Neural progenitor cell (in vitro differentiated cells): ENCODE measurements around the gene ESYT2. TPM values are rescaled to one million over a fixed set of nuclear protein-coding genes. Genes with fewer than 3 reads are reported as not detected.

Experiments used
- DNase-seq: peaks from one replicate; pipeline ENCODE4 v3.0.0-alpha.2; 2016; ENCODE audit warnings: low spot score
- H2AFZ ChIP-seq: fragments of 200-600 bp; sonication (generic); replicated peaks from 2 replicates; pipeline ENCODE4 v1.6.1; 2016; ENCODE audit warnings: antibody characterized with exemption
- H3F3A ChIP-seq: fragments of 200-600 bp; sonication (generic); 2 replicates; pipeline ENCODE4 v1.6.1; 2016; ENCODE audit warnings: antibody characterized with exemption, low read depth
- H3K27ac ChIP-seq: fragments of 200-600 bp; sonication (generic); 2 replicates; pipeline ENCODE4 v1.5.1; 2016; ENCODE audit warnings: mild to moderate bottlenecking
- H3K27me3 ChIP-seq: fragments of 200-600 bp; sonication (generic); 2 replicates; pipeline ENCODE4 v1.6.1; 2016; ENCODE audit warnings: mild to moderate bottlenecking, moderate library complexity
- H3K36me3 ChIP-seq: fragments of 200-600 bp; sonication (generic); 2 replicates; pipeline ENCODE4 v1.5.1; 2016
- H3K4me1 ChIP-seq: fragments of 200-600 bp; sonication (generic); 2 replicates; pipeline ENCODE4 v1.6.1; 2016; ENCODE audit warnings: mixed run types
- H3K4me2 ChIP-seq: fragments of 200-600 bp; sonication (generic); 2 replicates; pipeline ENCODE4 v1.6.1; 2016
- H3K4me3 ChIP-seq: fragments of 200-600 bp; sonication (generic); 2 replicates; pipeline ENCODE4 v1.5.1; 2016
- H3K79me2 ChIP-seq: fragments of 200-600 bp; sonication (generic); 2 replicates; pipeline ENCODE4 v1.6.1; 2016; ENCODE audit warnings: low read depth
- H3K9ac ChIP-seq: fragments of 200-600 bp; sonication (generic); 2 replicates; pipeline ENCODE4 v1.6.1; 2016
- H3K9me3 ChIP-seq: fragments of 200-600 bp; sonication (generic); 2 replicates; pipeline ENCODE4 v1.5.1; 2016; ENCODE audit warnings: low read depth
- H4K20me1 ChIP-seq: fragments of 200-600 bp; sonication (generic); 2 replicates; pipeline ENCODE4 v1.6.1; 2016; ENCODE audit warnings: low read depth
- H3K27ac Mint-ChIP-seq: 3 replicates; pipeline ENCODE4 v1.8.0; 2021; ENCODE audit warnings: mixed read lengths
- H3K27me3 Mint-ChIP-seq: 2 replicates; pipeline ENCODE4 v1.8.0; 2022; ENCODE audit warnings: low read depth, mild to moderate bottlenecking, inconsistent platforms, moderate library complexity, mixed read lengths; ENCODE audit not compliant: insufficient read depth
- H3K36me3 Mint-ChIP-seq: 3 replicates; pipeline ENCODE4 v1.8.0; 2021; ENCODE audit warnings: mixed read lengths
- H3K4me1 Mint-ChIP-seq: 3 replicates; pipeline ENCODE4 v1.8.0; 2021; ENCODE audit warnings: mixed read lengths
- H3K4me3 Mint-ChIP-seq: 3 replicates; pipeline ENCODE4 v1.8.0; 2021; ENCODE audit warnings: mild to moderate bottlenecking, moderate library complexity, mixed read lengths
- H3K9me3 Mint-ChIP-seq: 3 replicates; pipeline ENCODE4 v1.8.0; 2020; ENCODE audit warnings: mixed read lengths
- CTCF ChIP-seq: fragments of 200-600 bp; sonication (generic); IDR thresholded peaks from 2 replicates; pipeline ENCODE4 v1.5.1; 2017; ENCODE audit warnings: antibody characterized with exemption, mild to moderate bottlenecking
- EZH2 ChIP-seq: fragments of 200-600 bp; sonication (generic); IDR thresholded peaks from 2 replicates; pipeline ENCODE4 v1.6.1; 2017; ENCODE audit warnings: antibody characterized with exemption, mild to moderate bottlenecking, moderate library complexity
- EZH2phosphoT487 ChIP-seq: fragments of 200-600 bp; sonication (generic); IDR thresholded peaks from 2 replicates; pipeline ENCODE4 v1.6.1; 2017; ENCODE audit warnings: antibody characterized with exemption
- total RNA-seq: library from RNA; depleted of rRNA; stranded (reverse); fragments of >200 nt; gene quantifications from 2 replicates; pipeline ENCODE4 v1.2.3, GENCODE V29; 2015; ENCODE audit warnings: low replicate concordance

Gene ESYT2
- total RNA-seq, 1 donor from 2014 or later, result 33.4 TPM

GRCh38 chr7:158869876-158870275 lies 40.6 kb upstream of the ESYT2 start:
- TF ChIP-seq EZH2phosphoT487 (no peak), EZH2 (no peak), CTCF (no peak)
- H3K4me1 Mint-ChIP-seq, result peaks cover 15% of the 10 kb centered on the region
- Histone ChIP-seq H3K4me3 (no peak overlapping the region), H3K27me3 (no peaks in the 10 kb centered on the region), H3K4me1 (no peaks in the 10 kb centered on the region), H3K79me2 (peaks cover 24% of the 10 kb centered on the region), H3K9ac (no peak overlapping the region), H4K20me1 (no peaks in the 10 kb centered on the region), H3F3A (no peaks in the 10 kb centered on the region), H3K9me3 (no peaks in the 10 kb centered on the region), H2AFZ (no peak overlapping the region), H3K4me2 (no peak overlapping the region), H3K27ac (no peak overlapping the region), H3K36me3 (no peaks in the 10 kb centered on the region)
- H3K27me3 Mint-ChIP-seq, result no peaks in the 10 kb centered on the region
- no peak overlapping the region for H3K4me3 Mint-ChIP-seq
- no peak for DNase-seq
- H3K27ac Mint-ChIP-seq, result no peak overlapping the region
- peaks cover 18% of the 10 kb centered on the region for H3K36me3 Mint-ChIP-seq
- no peaks in the 10 kb centered on the region for H3K9me3 Mint-ChIP-seq

- peaks cover 24% of the 10 kb centered on the region for H3K4me1 Mint-ChIP-seq
- Histone ChIP-seq H2AFZ (no peak overlapping the region), H3K4me3 (no peak overlapping the region), H3K9ac (no peak overlapping the region), H4K20me1 (no peaks in the 10 kb centered on the region), H3K4me2 (no peak overlapping the region), H3K27ac (no peak overlapping the region), H3K4me1 (peaks cover 8% of the 10 kb centered on the region), H3K27me3 (no peaks in the 10 kb centered on the region), H3K79me2 (peaks cover 33% of the 10 kb centered on the region), H3K36me3 (no peaks in the 10 kb centered on the region), H3F3A (no peaks in the 10 kb centered on the region), H3K9me3 (no peaks in the 10 kb centered on the region)
- H3K27ac Mint-ChIP-seq, result peak overlapping the region; percentile 78
- no peak for TF ChIP-seq EZH2
- TF ChIP-seq CTCF, result no peak
- no peak for TF ChIP-seq EZH2phosphoT487
- no peak for DNase-seq
- H3K36me3 Mint-ChIP-seq, result peaks cover 22% of the 10 kb centered on the region
- no peak overlapping the region for H3K4me3 Mint-ChIP-seq
- no peaks in the 10 kb centered on the region for H3K27me3 Mint-ChIP-seq
- no peaks in the 10 kb centered on the region for H3K9me3 Mint-ChIP-seq
Observed at GRCh38 chr7:158868764-158869410, 39.6 kb upstream of the ESYT2 start.

GRCh38 chr7:158867214-158867984 lies 38.1 kb upstream of the ESYT2 start:
- Histone ChIP-seq H3K4me1 (peaks cover 8% of the 10 kb centered on the region), H3K36me3 (no peaks in the 10 kb centered on the region), H3K79me2 (peaks cover 42% of the 10 kb centered on the region), H3K4me3 (no peak overlapping the region), H4K20me1 (no peaks in the 10 kb centered on the region), H3F3A (no peaks in the 10 kb centered on the region), H3K9me3 (no peaks in the 10 kb centered on the region), H2AFZ (no peak overlapping the region), H3K27me3 (no peaks in the 10 kb centered on the region), H3K9ac (no peak overlapping the region), H3K4me2 (no peak overlapping the region), H3K27ac (no peak overlapping the region)
- peak overlapping the region; percentile 78 for H3K27ac Mint-ChIP-seq
- TF ChIP-seq EZH2phosphoT487 (no peak), EZH2 (no peak), CTCF (no peak)
- peaks cover 2% of the 10 kb centered on the region for H3K27me3 Mint-ChIP-seq
- no peaks in the 10 kb centered on the region for H3K9me3 Mint-ChIP-seq
- H3K4me3 Mint-ChIP-seq, result no peak overlapping the region
- H3K4me1 Mint-ChIP-seq, result peaks cover 29% of the 10 kb centered on the region
- DNase-seq, result no peak
- peaks cover 26% of the 10 kb centered on the region for H3K36me3 Mint-ChIP-seq
